ENCODE results near the gene KLHL20.
"Not testable (repeated sequence)": the region's sequence is repeated elsewhere in the genome, so short reads cannot be mapped to it uniquely, and the experiment has no call there.

DNA sequence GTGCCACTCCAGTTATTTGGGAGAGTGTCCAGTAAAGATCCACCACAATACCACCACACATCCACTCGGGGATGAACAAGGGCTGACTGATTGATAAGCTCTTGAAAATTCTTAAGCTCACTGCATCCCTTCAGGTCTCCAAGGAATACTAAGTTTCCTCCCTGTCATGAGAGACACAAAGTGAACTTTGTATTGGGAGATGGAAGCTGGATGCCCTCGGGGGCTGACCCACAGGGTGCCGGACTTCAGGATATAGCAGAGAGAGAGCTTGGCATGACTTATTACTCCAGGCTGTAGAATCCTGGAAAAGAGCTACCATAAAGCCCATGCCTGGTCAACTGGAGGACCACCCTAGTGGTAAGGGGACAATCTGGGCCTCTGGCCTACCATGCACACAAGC, 29.7 kb upstream of the KLHL20 start:
- TF ChIP-seq, protein P1, sequence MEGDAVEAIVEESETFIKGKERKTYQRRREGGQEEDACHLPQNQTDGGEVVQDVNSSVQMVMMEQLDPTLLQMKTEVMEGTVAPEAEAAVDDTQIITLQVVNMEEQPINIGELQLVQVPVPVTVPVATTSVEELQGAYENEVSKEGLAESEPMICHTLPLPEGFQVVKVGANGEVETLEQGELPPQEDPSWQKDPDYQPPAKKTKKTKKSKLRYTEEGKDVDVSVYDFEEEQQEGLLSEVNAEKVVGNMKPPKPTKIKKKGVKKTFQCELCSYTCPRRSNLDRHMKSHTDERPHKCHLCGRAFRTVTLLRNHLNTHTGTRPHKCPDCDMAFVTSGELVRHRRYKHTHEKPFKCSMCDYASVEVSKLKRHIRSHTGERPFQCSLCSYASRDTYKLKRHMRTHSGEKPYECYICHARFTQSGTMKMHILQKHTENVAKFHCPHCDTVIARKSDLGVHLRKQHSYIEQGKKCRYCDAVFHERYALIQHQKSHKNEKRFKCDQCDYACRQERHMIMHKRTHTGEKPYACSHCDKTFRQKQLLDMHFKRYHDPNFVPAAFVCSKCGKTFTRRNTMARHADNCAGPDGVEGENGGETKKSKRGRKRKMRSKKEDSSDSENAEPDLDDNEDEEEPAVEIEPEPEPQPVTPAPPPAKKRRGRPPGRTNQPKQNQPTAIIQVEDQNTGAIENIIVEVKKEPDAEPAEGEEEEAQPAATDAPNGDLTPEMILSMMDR (IDR thresholded peaks at IDR 0.05), result not testable (repeated sequence)
- TF ChIP-seq POLR2A (IDR thresholded peaks at IDR 0.05), result not testable (repeated sequence)

Measured in body of pancreas (tissue), 4 donors.